Hematopoietic multipotent progenitor cell treated with erythropoietin and hydrocortisone succinate and interleukin-3 and kit ligand, for 8 days (in vitro differentiated cells): ENCODE data around the gene ARF3.

Experiments used
- DNase-seq: peaks from one replicate; pipeline ENCODE4 v3.0.0-alpha.2; 2015

ARF3 gene

GRCh38 chr12:48980953-48981756 is 23.9 kb upstream of the ARF3 start:
- DNase-seq: no peak

GRCh38 chr12:48980389-48980952 is 23.2 kb upstream of the ARF3 start:
- DNase-seq: peak; percentile 39

GRCh38 chr12:48979602-48980388 is 22.5 kb upstream of the ARF3 start:
- no peak for DNase-seq

GRCh38 chr12:48978741-48979601 is 21.7 kb upstream of the ARF3 start:
- DNase-seq: no peak

GRCh38 chr12:48978291-48978740 is 21.0 kb upstream of the ARF3 start, which contains the start of gene WNT1:
Gene WNT1, plus strand, starts transcription at chr12:48978322. Its CDS starts 329 bp downstream, at chr12:48978651.
- no peak for DNase-seq

GRCh38 chr12:48977290-48978281 is 20.3 kb upstream of the ARF3 start:
- DNase-seq: peak; percentile 60

- DNase-seq: no peak
These were observed 16.8 kb upstream of the ARF3 start for GRCh38 chr12:48973941-48974673.

- DNase-seq: no peak
These were observed 16.2 kb upstream of the ARF3 start for GRCh38 chr12:48973531-48973930.

GRCh38 chr12:48972952-48973483 is 15.7 kb upstream of the ARF3 start:
- DNase-seq: no peak

- no peak for DNase-seq
These were observed 15.1 kb upstream of the ARF3 start for GRCh38 chr12:48972213-48972951.

- DNase-seq: no peak
These were observed 13.5 kb upstream of the ARF3 start for GRCh38 chr12:48970702-48971334.

- DNase-seq: no peak
These were observed 12.8 kb upstream of the ARF3 start for GRCh38 chr12:48969833-48970701.

GRCh38 chr12:48969160-48969771 is 12.0 kb upstream of the ARF3 start:
- no peak for DNase-seq

GRCh38 chr12:48968467-48968866 is 11.2 kb upstream of the ARF3 start:
- no peak for DNase-seq

GRCh38 chr12:48967991-48968390 is 10.7 kb upstream of the ARF3 start:
- no peak for DNase-seq

- no peak for DNase-seq
These were observed 9.0 kb upstream of the ARF3 start for GRCh38 chr12:48966177-48966895.

- no peak for DNase-seq
These were observed 8.1 kb upstream of the ARF3 start for GRCh38 chr12:48965298-48965838.
